ENCODE results near the gene ISL2.

The ISL2 gene

DNA sequence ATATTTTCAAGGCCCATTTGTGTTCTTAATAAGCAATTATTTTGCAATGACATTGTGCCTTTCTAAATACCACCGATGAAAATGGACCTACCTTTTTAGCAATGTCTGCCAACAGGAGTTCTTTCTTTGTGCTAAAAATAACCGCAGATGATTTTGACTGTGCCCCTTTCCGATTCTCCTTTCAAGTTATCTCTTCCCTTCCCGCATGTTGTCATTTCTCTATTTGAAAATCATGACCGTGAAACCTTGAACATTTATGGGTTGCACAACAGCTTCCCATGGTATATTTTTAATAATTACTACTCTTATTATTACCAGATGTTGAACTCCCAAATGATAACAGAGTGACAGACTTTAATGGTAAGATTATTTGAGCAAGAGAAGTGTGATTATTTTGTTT, 15.0 kb upstream of the ISL2 start (continued):
- TF ChIP-seq, protein P1, sequence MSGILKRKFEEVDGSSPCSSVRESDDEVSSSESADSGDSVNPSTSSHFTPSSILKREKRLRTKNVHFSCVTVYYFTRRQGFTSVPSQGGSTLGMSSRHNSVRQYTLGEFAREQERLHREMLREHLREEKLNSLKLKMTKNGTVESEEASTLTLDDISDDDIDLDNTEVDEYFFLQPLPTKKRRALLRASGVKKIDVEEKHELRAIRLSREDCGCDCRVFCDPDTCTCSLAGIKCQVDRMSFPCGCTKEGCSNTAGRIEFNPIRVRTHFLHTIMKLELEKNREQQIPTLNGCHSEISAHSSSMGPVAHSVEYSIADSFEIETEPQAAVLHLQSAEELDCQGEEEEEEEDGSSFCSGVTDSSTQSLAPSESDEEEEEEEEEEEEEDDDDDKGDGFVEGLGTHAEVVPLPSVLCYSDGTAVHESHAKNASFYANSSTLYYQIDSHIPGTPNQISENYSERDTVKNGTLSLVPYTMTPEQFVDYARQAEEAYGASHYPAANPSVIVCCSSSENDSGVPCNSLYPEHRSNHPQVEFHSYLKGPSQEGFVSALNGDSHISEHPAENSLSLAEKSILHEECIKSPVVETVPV (CRISPR knock-in tag; IDR thresholded peaks at IDR 0.05), result no peak
- TF ChIP-seq ZFP3 (CRISPR knock-in tag; IDR thresholded peaks at IDR 0.05), result no peak
- TF ChIP-seq ZNF70 (CRISPR knock-in tag; IDR thresholded peaks at IDR 0.05), result no peak
- no peak for TF ChIP-seq ZNF8 (CRISPR knock-in tag; IDR thresholded peaks at IDR 0.05)
- no peak for TF ChIP-seq ZNF565 (CRISPR knock-in tag; conservative IDR thresholded peaks at IDR 0.05; ENCODE audit: low read depth)
- no peak for TF ChIP-seq RARB (CRISPR knock-in tag; IDR thresholded peaks at IDR 0.05)
- no peak for TF ChIP-seq BACH2 (CRISPR knock-in tag; IDR thresholded peaks at IDR 0.05; ENCODE audit: borderline replicate concordance)
- no peak for TF ChIP-seq PPARA (CRISPR knock-in tag; IDR thresholded peaks at IDR 0.05; ENCODE audit: borderline replicate concordance)
- no peak for TF ChIP-seq CSDC2 (CRISPR knock-in tag; IDR thresholded peaks at IDR 0.05)
- no peak for TF ChIP-seq ARNTL (CRISPR knock-in tag; IDR thresholded peaks at IDR 0.05; ENCODE audit: borderline replicate concordance, low read depth)
- no peak for TF ChIP-seq GLIS3 (CRISPR knock-in tag; IDR thresholded peaks at IDR 0.05)
- no peak for TF ChIP-seq ISL1 (CRISPR knock-in tag; IDR thresholded peaks at IDR 0.05)
- no peak for TF ChIP-seq SNAI2 (CRISPR knock-in tag; IDR thresholded peaks at IDR 0.05)
- TF ChIP-seq ZC3H10 (CRISPR knock-in tag; IDR thresholded peaks at IDR 0.05), result no peak
- TF ChIP-seq TOX (CRISPR knock-in tag; IDR thresholded peaks at IDR 0.05; ENCODE audit: borderline replicate concordance), result no peak
- TF ChIP-seq, protein P2, sequence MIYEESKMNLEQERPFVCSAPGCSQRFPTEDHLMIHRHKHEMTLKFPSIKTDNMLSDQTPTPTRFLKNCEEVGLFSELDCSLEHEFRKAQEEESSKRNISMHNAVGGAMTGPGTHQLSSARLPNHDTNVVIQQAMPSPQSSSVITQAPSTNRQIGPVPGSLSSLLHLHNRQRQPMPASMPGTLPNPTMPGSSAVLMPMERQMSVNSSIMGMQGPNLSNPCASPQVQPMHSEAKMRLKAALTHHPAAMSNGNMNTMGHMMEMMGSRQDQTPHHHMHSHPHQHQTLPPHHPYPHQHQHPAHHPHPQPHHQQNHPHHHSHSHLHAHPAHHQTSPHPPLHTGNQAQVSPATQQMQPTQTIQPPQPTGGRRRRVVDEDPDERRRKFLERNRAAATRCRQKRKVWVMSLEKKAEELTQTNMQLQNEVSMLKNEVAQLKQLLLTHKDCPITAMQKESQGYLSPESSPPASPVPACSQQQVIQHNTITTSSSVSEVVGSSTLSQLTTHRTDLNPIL (CRISPR knock-in tag; IDR thresholded peaks at IDR 0.05; ENCODE audit: low read depth), result no peak

DNA sequence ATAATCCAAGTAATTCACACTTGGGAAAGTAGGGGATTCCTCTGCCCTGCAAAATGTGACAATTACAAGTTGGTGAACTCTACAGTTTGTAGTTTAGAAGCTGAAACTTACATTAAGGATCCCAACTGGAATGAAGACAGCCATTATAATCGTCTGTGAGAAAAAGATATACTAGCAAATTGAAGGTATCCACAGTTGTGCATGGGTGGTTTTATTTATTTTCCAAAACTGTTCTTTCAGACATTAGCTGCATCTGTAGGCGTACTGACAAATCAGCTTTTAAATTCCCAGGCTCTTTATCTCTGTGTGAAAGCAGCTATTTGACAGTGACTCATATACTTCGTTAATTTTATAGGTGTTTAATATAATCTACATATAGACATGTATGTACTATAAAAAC, 12.5 kb upstream of the ISL2 start:
- TF ChIP-seq TCF4 (CRISPR knock-in tag; IDR thresholded peaks at IDR 0.05; ENCODE audit: borderline replicate concordance) (no peak), TOX (CRISPR knock-in tag; IDR thresholded peaks at IDR 0.05; ENCODE audit: borderline replicate concordance) (no peak), RARB (CRISPR knock-in tag; IDR thresholded peaks at IDR 0.05) (no peak), OSR1 (CRISPR knock-in tag; IDR thresholded peaks at IDR 0.05) (no peak), GLIS3 (CRISPR knock-in tag; IDR thresholded peaks at IDR 0.05) (no peak)
- TF ChIP-seq, protein P3, sequence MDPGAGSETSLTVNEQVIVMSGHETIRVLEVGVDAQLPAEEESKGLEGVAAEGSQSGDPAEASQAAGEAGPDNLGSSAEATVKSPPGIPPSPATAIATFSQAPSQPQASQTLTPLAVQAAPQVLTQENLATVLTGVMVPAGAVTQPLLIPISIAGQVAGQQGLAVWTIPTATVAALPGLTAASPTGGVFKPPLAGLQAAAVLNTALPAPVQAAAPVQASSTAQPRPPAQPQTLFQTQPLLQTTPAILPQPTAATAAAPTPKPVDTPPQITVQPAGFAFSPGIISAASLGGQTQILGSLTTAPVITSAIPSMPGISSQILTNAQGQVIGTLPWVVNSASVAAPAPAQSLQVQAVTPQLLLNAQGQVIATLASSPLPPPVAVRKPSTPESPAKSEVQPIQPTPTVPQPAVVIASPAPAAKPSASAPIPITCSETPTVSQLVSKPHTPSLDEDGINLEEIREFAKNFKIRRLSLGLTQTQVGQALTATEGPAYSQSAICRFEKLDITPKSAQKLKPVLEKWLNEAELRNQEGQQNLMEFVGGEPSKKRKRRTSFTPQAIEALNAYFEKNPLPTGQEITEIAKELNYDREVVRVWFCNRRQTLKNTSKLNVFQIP (CRISPR knock-in tag; IDR thresholded peaks at IDR 0.05; ENCODE audit: borderline replicate concordance, low read depth), result no peak
- TF ChIP-seq, protein P4, sequence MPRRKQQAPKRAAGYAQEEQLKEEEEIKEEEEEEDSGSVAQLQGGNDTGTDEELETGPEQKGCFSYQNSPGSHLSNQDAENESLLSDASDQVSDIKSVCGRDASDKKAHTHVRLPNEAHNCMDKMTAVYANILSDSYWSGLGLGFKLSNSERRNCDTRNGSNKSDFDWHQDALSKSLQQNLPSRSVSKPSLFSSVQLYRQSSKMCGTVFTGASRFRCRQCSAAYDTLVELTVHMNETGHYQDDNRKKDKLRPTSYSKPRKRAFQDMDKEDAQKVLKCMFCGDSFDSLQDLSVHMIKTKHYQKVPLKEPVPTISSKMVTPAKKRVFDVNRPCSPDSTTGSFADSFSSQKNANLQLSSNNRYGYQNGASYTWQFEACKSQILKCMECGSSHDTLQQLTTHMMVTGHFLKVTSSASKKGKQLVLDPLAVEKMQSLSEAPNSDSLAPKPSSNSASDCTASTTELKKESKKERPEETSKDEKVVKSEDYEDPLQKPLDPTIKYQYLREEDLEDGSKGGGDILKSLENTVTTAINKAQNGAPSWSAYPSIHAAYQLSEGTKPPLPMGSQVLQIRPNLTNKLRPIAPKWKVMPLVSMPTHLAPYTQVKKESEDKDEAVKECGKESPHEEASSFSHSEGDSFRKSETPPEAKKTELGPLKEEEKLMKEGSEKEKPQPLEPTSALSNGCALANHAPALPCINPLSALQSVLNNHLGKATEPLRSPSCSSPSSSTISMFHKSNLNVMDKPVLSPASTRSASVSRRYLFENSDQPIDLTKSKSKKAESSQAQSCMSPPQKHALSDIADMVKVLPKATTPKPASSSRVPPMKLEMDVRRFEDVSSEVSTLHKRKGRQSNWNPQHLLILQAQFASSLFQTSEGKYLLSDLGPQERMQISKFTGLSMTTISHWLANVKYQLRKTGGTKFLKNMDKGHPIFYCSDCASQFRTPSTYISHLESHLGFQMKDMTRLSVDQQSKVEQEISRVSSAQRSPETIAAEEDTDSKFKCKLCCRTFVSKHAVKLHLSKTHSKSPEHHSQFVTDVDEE (CRISPR knock-in tag; IDR thresholded peaks at IDR 0.05), result no peak
- no peak for ATAC-seq

DNA sequence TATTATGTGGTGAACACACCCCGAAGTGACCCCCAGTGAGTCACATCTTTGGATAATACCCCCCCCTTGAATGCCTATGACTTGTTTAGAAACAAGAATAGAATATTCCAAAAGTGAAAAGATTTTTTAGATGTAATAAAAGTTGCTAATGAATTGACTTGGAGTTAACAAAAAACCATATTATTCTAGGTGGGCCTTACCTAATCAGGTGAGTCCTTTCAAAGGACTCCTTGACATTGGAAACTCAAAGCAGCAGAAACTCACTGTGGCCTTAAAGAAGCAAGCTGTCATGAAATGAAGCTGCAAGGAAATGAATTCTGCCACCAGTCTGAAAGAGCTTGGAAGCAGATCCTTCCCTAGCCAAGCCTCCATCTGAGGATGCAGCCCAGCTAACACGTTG, 10.9 kb upstream of the ISL2 start:
- TF ChIP-seq ZNF565 (CRISPR knock-in tag; conservative IDR thresholded peaks at IDR 0.05; ENCODE audit: low read depth) (no peak), ZNF8 (CRISPR knock-in tag; IDR thresholded peaks at IDR 0.05) (no peak)
- TF ChIP-seq, protein P1 (CRISPR knock-in tag; IDR thresholded peaks at IDR 0.05), result no peak
- TF ChIP-seq, protein P2 (CRISPR knock-in tag; IDR thresholded peaks at IDR 0.05; ENCODE audit: low read depth), result no peak
- no peak for ATAC-seq
